ENCODE results near the gene HSD17B4.
"Not testable (repeated sequence)": the region's sequence is repeated elsewhere in the genome, so short reads cannot be mapped to it uniquely, and the experiment has no call there.

DNA sequence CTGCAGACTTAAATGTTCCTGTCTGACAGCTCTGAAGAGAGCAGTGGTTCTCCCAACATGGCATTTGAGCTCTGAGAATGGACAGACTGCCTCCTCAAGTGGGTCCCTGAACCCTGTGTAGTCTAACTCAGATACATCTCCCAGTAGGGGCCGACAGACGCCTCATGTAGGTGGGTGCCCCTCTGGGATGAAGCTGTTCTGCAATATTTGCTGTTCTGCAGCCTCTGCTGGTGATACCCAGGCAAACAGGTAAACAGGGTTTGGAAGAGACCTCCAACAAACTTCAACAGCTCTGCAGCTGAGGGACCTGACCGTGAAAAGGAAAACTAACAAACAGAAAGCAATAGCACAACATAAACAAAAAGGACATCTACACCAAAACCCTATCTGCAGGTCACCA is 12.7 kb upstream of the HSD17B4 start:
- TF ChIP-seq, protein P1, sequence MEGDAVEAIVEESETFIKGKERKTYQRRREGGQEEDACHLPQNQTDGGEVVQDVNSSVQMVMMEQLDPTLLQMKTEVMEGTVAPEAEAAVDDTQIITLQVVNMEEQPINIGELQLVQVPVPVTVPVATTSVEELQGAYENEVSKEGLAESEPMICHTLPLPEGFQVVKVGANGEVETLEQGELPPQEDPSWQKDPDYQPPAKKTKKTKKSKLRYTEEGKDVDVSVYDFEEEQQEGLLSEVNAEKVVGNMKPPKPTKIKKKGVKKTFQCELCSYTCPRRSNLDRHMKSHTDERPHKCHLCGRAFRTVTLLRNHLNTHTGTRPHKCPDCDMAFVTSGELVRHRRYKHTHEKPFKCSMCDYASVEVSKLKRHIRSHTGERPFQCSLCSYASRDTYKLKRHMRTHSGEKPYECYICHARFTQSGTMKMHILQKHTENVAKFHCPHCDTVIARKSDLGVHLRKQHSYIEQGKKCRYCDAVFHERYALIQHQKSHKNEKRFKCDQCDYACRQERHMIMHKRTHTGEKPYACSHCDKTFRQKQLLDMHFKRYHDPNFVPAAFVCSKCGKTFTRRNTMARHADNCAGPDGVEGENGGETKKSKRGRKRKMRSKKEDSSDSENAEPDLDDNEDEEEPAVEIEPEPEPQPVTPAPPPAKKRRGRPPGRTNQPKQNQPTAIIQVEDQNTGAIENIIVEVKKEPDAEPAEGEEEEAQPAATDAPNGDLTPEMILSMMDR (IDR thresholded peaks at IDR 0.05), result not testable (repeated sequence)
- TF ChIP-seq POLR2A (IDR thresholded peaks at IDR 0.05), result not testable (repeated sequence)

All from adrenal gland (tissue), 5 donors.